ENCODE data around the gene MAP3K12. TPM values are rescaled to one million over a fixed set of nuclear protein-coding genes. Genes with fewer than 3 reads are reported as not detected.

Gene MAP3K12
- total RNA-seq, 1 donor from 2014 or later, result 32.9 TPM

DNA sequence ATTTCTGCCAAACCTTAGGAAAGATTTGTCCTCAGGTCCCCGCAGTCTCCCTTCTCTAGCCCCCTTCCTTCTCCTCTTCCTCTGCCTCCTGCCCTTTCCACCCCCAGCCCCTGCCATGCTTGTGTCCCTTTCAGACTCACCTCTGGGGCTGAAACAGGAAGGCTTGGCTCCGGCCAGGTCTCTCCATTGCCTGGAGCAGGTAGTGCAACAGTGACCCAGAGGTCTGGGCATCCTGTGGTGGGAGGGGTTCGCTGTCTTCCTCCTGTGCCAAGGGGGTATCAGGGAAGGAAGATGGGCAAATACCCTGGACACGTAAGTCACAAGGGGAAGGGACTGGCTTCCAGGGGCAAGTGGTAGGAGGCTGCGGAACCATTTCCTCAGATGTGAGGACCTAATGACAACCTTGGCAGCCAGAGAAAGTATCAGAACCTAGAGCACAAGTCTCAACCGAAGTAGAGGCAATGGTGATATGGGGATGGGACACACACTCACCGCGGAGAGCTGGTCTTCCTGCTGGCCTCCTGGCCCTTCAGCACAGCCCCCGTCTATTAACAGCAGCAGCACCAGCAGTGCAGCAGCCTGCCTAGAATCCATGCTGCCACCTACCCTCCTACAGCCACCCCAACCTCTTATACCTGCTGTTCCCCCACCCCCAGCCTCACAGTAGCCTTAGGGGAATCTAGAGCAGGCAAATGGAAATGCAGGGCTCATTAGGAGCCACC is 7.8 kb upstream of the MAP3K12 start, which contains the start of gene NPFF:
NPFF (minus strand) TSS at position 604 of the 722 bp plus-strand sequence; CDS start at position 594, 10 bp downstream.
- TF ChIP-seq, protein P1, sequence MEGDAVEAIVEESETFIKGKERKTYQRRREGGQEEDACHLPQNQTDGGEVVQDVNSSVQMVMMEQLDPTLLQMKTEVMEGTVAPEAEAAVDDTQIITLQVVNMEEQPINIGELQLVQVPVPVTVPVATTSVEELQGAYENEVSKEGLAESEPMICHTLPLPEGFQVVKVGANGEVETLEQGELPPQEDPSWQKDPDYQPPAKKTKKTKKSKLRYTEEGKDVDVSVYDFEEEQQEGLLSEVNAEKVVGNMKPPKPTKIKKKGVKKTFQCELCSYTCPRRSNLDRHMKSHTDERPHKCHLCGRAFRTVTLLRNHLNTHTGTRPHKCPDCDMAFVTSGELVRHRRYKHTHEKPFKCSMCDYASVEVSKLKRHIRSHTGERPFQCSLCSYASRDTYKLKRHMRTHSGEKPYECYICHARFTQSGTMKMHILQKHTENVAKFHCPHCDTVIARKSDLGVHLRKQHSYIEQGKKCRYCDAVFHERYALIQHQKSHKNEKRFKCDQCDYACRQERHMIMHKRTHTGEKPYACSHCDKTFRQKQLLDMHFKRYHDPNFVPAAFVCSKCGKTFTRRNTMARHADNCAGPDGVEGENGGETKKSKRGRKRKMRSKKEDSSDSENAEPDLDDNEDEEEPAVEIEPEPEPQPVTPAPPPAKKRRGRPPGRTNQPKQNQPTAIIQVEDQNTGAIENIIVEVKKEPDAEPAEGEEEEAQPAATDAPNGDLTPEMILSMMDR (conservative IDR thresholded peaks at IDR 0.05), result no peak
- H3K4me1 Mint-ChIP-seq, result peaks cover 3% of the 10 kb centered on the region
- no peaks in the 10 kb centered on the region for H3K9me3 Mint-ChIP-seq
- no peak for DNase-seq (ENCODE audit: low read depth, low spot score)
- H3K4me3 Mint-ChIP-seq, result no peak within 1 kb of the TSS
- H3K36me3 Mint-ChIP-seq (ENCODE audit: low read depth), result no peaks in the 10 kb centered on the region
- H3K27ac Mint-ChIP-seq (ENCODE audit: unreplicated experiment), result peak within 1 kb of the TSS; percentile 6
- peaks cover 3% of the 10 kb centered on the region for H3K27me3 Mint-ChIP-seq (ENCODE audit: low read depth)

DNA sequence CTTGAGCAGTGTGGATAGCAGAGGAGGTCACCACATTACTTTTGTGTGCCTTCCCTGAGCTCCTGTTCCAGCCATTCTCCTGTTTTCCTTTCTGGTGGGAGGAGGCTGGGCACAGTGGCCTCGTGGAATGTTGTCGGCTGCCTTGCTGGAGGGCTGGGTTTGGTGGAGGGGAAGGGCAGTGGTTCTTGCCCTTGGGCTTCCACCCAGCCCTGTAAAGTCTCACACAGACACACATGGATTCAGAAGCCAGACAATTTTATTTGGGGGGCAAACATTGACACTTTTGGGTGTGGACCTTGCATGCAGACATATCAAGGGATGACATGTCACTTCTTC is 7.2 kb upstream of the MAP3K12 start:
- Mint-ChIP-seq H3K4me3 (peak overlapping the region; percentile 27), H3K36me3 (ENCODE audit: low read depth) (no peaks in the 10 kb centered on the region)

DNA sequence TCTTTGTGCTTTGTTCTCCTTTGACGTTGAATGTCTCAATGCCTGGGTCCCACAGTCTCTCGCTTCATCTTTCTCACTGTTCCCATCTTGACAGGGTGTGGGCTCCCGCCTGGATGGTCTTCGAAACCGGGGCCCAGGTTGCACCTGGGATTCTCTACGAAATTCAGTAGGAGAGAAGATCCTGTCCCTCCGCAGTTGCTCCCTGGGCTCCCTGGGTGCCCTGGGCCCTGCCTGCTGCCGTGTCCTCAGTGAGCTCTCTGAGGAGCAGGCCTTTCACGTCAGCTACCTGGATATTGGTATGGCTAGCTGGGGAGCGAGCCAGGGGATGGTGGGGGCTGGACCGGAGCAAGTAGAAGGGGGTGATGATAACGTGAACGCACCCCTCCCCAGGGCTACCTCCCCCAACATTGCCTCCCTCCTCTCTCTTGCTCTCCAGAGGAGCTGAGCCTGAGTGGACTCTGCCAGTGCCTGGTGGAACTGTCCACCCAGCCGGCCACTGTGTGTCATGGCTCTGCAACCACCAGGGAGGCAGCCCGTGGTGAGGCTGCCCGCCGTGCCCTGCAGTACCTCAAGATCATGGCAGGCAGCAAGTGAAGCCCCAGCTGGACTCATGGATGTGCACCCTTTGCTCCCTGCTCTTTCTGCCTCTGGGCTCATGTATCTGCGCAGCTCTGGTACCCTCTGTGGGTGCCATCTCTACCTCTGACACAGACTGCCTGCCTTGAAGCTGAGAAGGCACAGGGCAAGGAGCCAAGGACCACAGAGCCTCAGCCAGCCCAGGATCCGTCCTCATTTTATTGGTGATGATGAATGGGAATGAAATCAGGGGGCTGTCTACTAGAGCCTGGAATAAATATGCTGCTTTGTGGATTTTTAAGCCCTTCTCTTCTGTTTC is 6.5 kb upstream of the MAP3K12 start:
- Mint-ChIP-seq H3K27me3 (ENCODE audit: low read depth) (peaks cover 3% of the 10 kb centered on the region), H3K4me1 (peaks cover 8% of the 10 kb centered on the region), H3K4me3 (peak overlapping the region; percentile 34), H3K9me3 (no peaks in the 10 kb centered on the region), H3K27ac (ENCODE audit: unreplicated experiment) (no peak overlapping the region), H3K36me3 (ENCODE audit: low read depth) (no peaks in the 10 kb centered on the region)
- no peak for DNase-seq (ENCODE audit: low read depth, low spot score)
- TF ChIP-seq, protein P1 (conservative IDR thresholded peaks at IDR 0.05), result no peak

More for the DNA sequence above, 7.2 kb upstream of the MAP3K12 start:
- Mint-ChIP-seq H3K4me1 (peaks cover 7% of the 10 kb centered on the region), H3K27me3 (ENCODE audit: low read depth) (peaks cover 3% of the 10 kb centered on the region), H3K27ac (ENCODE audit: unreplicated experiment) (no peak overlapping the region), H3K9me3 (no peaks in the 10 kb centered on the region)
- no peak for DNase-seq (ENCODE audit: low read depth, low spot score)
- TF ChIP-seq, protein P1 (conservative IDR thresholded peaks at IDR 0.05), result no peak

DNA sequence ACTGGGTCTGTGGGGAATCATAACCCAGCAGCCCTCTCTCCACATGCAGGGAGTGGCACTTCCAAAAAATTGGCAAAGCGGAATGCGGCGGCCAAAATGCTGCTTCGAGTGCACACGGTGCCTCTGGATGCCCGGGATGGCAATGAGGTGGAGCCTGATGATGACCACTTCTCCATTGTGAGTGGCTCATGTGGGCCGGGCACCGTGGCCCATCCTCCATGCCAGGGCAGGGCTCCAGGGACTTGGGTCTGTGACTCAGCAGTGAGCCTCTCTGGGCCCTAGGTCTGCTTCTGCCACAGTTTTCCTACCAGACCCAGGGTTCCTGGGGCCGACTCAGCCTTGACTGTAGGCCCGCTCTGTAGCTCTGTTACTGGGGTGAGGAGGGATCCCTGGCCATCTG is 5.8 kb upstream of the MAP3K12 start:
- H3K27me3 Mint-ChIP-seq (ENCODE audit: low read depth), result peaks cover 4% of the 10 kb centered on the region
- H3K4me3 Mint-ChIP-seq, result peak overlapping the region; percentile 64
- no peaks in the 10 kb centered on the region for H3K9me3 Mint-ChIP-seq
- H3K4me1 Mint-ChIP-seq, result peaks cover 15% of the 10 kb centered on the region
- TF ChIP-seq, protein P1 (conservative IDR thresholded peaks at IDR 0.05), result no peak
- no peak overlapping the region for H3K27ac Mint-ChIP-seq (ENCODE audit: unreplicated experiment)
- H3K36me3 Mint-ChIP-seq (ENCODE audit: low read depth), result no peaks in the 10 kb centered on the region
- no peak for DNase-seq (ENCODE audit: low read depth, low spot score)

DNA sequence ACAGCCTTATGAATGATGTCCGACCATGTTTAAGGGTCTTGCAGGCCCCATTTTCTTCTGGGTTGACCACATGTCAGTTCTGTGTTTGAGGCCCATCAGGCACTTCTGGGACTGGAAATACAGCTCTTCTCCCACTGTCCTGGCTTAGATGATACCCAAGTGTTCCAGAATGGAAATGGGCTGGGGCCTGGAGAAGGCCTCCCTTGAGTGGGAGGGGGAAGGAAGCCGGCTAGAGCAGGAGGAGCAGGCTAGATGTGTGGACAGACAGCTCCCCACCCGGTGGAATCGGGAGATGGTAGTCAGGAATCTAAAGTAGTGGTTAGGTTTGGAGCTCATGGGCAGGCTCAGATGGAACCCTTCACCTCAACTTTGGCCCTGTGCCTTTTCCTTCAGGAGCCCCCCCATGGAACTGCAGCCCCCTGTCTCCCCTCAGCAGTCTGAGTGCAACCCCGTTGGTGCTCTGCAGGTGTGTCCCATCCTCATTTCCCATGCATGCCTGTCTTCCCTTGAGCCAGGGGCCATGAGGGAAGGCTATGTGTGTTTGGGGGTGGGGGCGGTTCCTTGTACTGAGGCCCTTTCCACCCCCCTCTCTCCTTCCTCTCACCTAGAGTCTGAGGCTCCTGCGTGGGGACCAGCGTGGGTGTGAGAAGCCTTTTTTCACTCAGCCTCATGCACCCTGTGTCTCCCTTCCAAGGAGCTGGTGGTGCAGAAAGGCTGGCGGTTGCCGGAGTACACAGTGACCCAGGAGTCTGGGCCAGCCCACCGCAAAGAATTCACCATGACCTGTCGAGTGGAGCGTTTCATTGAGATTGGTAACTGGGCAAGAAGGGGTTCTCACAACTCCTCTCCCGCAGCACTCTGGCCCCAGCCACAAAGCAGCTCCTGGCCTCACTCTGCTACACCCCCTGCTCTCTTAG is 5.0 kb upstream of the MAP3K12 start:
- Mint-ChIP-seq H3K4me1 (peaks cover 20% of the 10 kb centered on the region), H3K27ac (ENCODE audit: unreplicated experiment) (no peak overlapping the region), H3K27me3 (ENCODE audit: low read depth) (peaks cover 4% of the 10 kb centered on the region), H3K36me3 (ENCODE audit: low read depth) (no peaks in the 10 kb centered on the region), H3K9me3 (no peaks in the 10 kb centered on the region), H3K4me3 (peak overlapping the region; percentile 80)
- TF ChIP-seq, protein P1 (conservative IDR thresholded peaks at IDR 0.05), result no peak
- no peak for DNase-seq (ENCODE audit: low read depth, low spot score)
